Hematopoietic multipotent progenitor cell treated with erythropoietin and hydrocortisone succinate and interleukin-3 and kit ligand, for 15 days (in vitro differentiated cells): ENCODE measurements around the gene KRT82.

Source experiments
- DNase-seq: peaks from one replicate; pipeline ENCODE4 v3.0.0-alpha.2; 2015; ENCODE audit warnings: low spot score

The KRT82 gene

DNA sequence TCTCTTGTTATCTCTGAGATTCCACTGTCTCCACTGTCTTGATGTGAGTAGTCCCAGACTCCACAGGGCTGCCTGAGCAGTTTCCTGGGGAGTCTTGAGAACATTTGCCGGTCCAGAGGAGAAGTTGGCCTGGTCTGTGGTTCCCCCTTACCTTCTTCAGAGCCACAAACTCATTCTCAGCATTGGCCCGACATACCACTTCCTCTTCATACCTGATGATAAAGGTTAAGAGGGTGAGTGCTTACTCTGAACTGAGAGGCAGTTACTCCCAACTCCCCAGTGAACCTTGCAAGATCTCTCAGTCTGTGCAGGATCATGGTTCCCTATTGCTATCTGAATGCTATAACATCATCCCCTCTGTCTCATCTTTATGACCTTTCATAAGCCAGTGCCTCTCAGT, 23.3 kb downstream of the KRT82 start:
- no peak for DNase-seq

DNA sequence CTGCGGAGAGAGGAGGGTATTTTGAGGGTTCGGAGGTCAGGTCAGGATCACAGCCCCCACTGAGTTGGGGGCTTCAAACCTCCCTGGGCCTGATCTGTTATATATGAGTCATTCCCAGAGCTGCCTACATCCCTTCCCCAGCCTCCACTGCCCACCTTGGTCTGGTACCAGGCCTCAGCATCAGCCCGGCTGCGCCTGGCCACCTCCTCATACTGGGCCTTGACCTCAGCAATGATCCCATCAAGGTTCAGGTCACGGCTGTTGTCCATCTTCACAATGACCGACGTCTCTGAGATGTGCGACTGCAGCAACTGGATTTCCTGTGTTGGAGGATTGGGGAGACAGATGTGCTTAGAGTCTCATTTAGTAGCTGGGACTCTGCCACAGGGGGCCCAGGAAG, 24.9 kb downstream of the KRT82 start:
- no peak for DNase-seq

- no peak for DNase-seq
These were observed 25.9 kb downstream of the KRT82 start for GRCh38 chr12:52380271-52380694.

DNA sequence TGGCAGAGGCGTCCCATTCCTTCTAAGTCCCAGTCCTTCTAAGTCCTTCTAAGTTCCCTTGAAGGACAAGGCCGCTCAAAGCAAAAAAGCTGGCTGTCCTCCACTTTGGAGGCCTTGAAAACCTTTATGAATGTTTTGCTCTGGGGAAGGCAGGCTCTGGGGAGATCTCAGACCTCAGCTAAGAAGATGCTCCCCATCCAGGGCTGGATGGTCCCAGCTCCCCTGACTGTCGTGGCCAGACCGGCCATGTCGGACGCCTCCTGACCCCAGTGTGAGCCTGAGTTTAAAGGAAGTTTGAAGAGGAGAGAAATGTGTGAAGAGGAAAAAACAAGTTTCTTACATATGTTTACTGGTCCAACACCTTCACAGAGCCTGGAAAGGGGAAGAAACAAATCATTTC, 26.6 kb downstream of the KRT82 start:
- no peak for DNase-seq

GRCh38 chr12:52378091-52378490, 28.0 kb downstream of the KRT82 start:
- DNase-seq: no peak

GRCh38 chr12:52377266-52377665, 28.9 kb downstream of the KRT82 start:
- no peak for DNase-seq

GRCh38 chr12:52372216-52373154, 33.6 kb downstream of the KRT82 start:
- peak; percentile 47 for DNase-seq

GRCh38 chr12:52371716-52372115, 34.4 kb downstream of the KRT82 start:
- no peak for DNase-seq

GRCh38 chr12:52370926-52371608, 35.1 kb downstream of the KRT82 start:
- DNase-seq: no peak

GRCh38 chr12:52369809-52370208, 36.3 kb downstream of the KRT82 start:
- no peak for DNase-seq

- DNase-seq: no peak
These were observed 36.9 kb downstream of the KRT82 start for GRCh38 chr12:52369211-52369610.

DNA sequence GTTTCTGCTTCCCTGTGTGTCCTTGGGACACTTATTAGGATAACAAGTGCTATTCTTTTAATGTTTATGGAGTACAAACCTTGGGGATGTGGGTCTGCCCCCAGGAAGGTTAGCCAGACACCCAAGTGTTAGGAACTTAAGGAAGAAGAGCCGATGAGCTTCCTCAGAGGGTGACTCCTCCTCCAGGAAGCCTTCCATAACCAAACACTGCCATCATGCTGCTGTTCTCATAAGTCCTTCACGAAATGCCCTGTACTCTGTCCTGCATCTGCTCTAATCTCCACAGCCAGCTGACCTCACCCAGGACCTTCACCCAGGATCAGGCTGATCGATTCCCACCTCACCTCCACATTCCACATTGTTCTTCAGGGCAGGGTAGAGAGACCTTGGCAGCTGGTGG, 37.6 kb downstream of the KRT82 start:
- DNase-seq: no peak

- no peak for DNase-seq
These were observed 38.3 kb downstream of the KRT82 start for GRCh38 chr12:52367876-52368275.

GRCh38 chr12:52366738-52367485, 39.2 kb downstream of the KRT82 start, which contains the start of gene KRT85:
Gene KRT85, minus strand, starts transcription at chr12:52367481. Its CDS starts 76 bp downstream, at chr12:52367405.
- DNase-seq: no peak

GRCh38 chr12:52364901-52365489, 41.1 kb downstream of the KRT82 start:
- no peak for DNase-seq

DNA sequence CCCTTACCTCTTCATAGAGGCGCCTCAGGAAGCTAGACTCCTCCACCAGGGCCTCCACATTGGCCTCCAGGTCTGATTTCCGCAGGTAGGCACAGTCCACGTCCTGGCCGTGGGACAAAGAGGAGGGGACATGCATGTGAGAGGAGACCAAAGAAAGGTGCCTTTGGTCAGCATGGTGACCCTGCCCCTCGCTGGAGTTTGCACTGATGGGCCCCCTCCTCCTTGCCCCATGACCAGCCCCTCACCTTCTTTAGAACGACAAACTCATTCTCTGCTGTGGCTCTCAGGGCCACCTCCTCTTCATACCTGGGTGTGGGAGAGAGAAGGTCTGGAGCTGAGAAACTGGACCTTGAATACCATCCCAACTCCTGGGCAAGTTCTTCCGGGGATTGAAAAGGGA, 42.1 kb downstream of the KRT82 start:
- DNase-seq: no peak

GRCh38 chr12:52363111-52363679, 42.9 kb downstream of the KRT82 start:
- DNase-seq: no peak

- no peak for DNase-seq
These were observed 43.9 kb downstream of the KRT82 start for GRCh38 chr12:52362118-52362726.

- DNase-seq: no peak
These were observed 44.6 kb downstream of the KRT82 start for GRCh38 chr12:52361553-52361952.

GRCh38 chr12:52360663-52361271, 45.4 kb downstream of the KRT82 start:
- DNase-seq: no peak
